ENCODE results near the gene ULK1. TPM values are rescaled to one million over a fixed set of nuclear protein-coding genes. Genes with fewer than 3 reads are reported as not detected.

ULK1 gene
- total RNA-seq, 1 experiment from 2014 or later: 67.8 TPM

GRCh38 chr12:131944601-131945251 lies 50.3 kb downstream of the ULK1 start:
- Mint-ChIP-seq H3K9me3 (no peaks in the 10 kb centered on the region), H3K36me3 (peaks cover 50% of the 10 kb centered on the region), H3K4me1 (peaks cover 7% of the 10 kb centered on the region), H3K27me3 (ENCODE audit: low read depth) (no peaks in the 10 kb centered on the region), H3K4me3 (no peak overlapping the region), H3K27ac (peak overlapping the region; percentile 79; the same call in 1 of the 2 replicates)
- no peak for DNase-seq (ENCODE audit: low spot score)
- ATAC-seq: no peak
- CTCF ChIA-PET: no interaction called here
- POLR2A ChIA-PET: interaction anchor here (0.6 kb wide), 1 partner anchor 76 kb away, joined by 4 read pairs; no protein-coding TSS in a partner anchor
- TF ChIP-seq FOXP1 (CRISPR knock-in tag; IDR thresholded peaks at IDR 0.05; ENCODE audit: borderline replicate concordance) (peak; percentile 39; the same call in 1 of the 2 replicates), E2F5 (CRISPR knock-in tag; IDR thresholded peaks at IDR 0.05) (no peak)

DNA sequence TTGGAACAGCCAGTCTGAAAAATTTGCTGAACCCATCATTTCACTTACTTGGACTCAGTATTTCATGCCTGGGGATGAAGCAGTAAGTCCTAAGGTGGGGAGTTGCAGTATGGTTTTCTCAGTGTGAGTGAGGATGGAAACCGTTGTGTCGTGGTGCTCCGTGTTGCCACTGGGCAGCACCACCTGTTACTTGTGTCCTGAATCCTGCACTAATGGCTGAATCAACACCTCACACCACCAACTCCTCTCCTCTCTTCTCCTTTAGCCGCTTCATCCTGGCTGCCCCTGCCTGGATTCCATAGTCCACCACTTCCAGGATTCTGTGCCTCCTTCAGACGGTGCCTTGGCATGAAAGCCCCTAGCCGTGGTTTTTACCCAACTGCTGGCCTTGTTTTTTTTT lies 52.3 kb downstream of the ULK1 start:
- ChIA-PET CTCF (no interaction called here), POLR2A (interaction anchor here (0.8 kb wide), 1 partner anchor 19 kb away, joined by 3 read pairs; no protein-coding TSS in a partner anchor)
- peak overlapping the region; percentile 83 for H3K27ac Mint-ChIP-seq
- peaks cover 33% of the 10 kb centered on the region for H3K36me3 Mint-ChIP-seq
- H3K9me3 Mint-ChIP-seq: no peaks in the 10 kb centered on the region
- peaks cover 7% of the 10 kb centered on the region for H3K4me1 Mint-ChIP-seq
- no peak for ATAC-seq
- H3K27me3 Mint-ChIP-seq (ENCODE audit: low read depth): no peaks in the 10 kb centered on the region
- TF ChIP-seq, protein P1, sequence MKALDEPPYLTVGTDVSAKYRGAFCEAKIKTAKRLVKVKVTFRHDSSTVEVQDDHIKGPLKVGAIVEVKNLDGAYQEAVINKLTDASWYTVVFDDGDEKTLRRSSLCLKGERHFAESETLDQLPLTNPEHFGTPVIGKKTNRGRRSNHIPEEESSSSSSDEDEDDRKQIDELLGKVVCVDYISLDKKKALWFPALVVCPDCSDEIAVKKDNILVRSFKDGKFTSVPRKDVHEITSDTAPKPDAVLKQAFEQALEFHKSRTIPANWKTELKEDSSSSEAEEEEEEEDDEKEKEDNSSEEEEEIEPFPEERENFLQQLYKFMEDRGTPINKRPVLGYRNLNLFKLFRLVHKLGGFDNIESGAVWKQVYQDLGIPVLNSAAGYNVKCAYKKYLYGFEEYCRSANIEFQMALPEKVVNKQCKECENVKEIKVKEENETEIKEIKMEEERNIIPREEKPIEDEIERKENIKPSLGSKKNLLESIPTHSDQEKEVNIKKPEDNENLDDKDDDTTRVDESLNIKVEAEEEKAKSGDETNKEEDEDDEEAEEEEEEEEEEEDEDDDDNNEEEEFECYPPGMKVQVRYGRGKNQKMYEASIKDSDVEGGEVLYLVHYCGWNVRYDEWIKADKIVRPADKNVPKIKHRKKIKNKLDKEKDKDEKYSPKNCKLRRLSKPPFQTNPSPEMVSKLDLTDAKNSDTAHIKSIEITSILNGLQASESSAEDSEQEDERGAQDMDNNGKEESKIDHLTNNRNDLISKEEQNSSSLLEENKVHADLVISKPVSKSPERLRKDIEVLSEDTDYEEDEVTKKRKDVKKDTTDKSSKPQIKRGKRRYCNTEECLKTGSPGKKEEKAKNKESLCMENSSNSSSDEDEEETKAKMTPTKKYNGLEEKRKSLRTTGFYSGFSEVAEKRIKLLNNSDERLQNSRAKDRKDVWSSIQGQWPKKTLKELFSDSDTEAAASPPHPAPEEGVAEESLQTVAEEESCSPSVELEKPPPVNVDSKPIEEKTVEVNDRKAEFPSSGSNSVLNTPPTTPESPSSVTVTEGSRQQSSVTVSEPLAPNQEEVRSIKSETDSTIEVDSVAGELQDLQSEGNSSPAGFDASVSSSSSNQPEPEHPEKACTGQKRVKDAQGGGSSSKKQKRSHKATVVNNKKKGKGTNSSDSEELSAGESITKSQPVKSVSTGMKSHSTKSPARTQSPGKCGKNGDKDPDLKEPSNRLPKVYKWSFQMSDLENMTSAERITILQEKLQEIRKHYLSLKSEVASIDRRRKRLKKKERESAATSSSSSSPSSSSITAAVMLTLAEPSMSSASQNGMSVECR (CRISPR knock-in tag; IDR thresholded peaks at IDR 0.05; ENCODE audit: borderline replicate concordance): no peak
- TF ChIP-seq, protein P2, sequence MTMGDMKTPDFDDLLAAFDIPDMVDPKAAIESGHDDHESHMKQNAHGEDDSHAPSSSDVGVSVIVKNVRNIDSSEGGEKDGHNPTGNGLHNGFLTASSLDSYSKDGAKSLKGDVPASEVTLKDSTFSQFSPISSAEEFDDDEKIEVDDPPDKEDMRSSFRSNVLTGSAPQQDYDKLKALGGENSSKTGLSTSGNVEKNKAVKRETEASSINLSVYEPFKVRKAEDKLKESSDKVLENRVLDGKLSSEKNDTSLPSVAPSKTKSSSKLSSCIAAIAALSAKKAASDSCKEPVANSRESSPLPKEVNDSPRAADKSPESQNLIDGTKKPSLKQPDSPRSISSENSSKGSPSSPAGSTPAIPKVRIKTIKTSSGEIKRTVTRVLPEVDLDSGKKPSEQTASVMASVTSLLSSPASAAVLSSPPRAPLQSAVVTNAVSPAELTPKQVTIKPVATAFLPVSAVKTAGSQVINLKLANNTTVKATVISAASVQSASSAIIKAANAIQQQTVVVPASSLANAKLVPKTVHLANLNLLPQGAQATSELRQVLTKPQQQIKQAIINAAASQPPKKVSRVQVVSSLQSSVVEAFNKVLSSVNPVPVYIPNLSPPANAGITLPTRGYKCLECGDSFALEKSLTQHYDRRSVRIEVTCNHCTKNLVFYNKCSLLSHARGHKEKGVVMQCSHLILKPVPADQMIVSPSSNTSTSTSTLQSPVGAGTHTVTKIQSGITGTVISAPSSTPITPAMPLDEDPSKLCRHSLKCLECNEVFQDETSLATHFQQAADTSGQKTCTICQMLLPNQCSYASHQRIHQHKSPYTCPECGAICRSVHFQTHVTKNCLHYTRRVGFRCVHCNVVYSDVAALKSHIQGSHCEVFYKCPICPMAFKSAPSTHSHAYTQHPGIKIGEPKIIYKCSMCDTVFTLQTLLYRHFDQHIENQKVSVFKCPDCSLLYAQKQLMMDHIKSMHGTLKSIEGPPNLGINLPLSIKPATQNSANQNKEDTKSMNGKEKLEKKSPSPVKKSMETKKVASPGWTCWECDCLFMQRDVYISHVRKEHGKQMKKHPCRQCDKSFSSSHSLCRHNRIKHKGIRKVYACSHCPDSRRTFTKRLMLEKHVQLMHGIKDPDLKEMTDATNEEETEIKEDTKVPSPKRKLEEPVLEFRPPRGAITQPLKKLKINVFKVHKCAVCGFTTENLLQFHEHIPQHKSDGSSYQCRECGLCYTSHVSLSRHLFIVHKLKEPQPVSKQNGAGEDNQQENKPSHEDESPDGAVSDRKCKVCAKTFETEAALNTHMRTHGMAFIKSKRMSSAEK (CRISPR knock-in tag; IDR thresholded peaks at IDR 0.05; ENCODE audit: borderline replicate concordance): no peak
- TF ChIP-seq AR (CRISPR knock-in tag; IDR thresholded peaks at IDR 0.05): no peak
- no peak for TF ChIP-seq IRF2 (CRISPR knock-in tag; IDR thresholded peaks at IDR 0.05; ENCODE audit: borderline replicate concordance, low read depth)
- no peak for TF ChIP-seq ZNF671 (CRISPR knock-in tag; IDR thresholded peaks at IDR 0.05)
- TF ChIP-seq, protein P3, sequence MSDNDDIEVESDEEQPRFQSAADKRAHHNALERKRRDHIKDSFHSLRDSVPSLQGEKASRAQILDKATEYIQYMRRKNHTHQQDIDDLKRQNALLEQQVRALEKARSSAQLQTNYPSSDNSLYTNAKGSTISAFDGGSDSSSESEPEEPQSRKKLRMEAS (CRISPR knock-in tag; IDR thresholded peaks at IDR 0.05): no peak
- TF ChIP-seq, protein P4, sequence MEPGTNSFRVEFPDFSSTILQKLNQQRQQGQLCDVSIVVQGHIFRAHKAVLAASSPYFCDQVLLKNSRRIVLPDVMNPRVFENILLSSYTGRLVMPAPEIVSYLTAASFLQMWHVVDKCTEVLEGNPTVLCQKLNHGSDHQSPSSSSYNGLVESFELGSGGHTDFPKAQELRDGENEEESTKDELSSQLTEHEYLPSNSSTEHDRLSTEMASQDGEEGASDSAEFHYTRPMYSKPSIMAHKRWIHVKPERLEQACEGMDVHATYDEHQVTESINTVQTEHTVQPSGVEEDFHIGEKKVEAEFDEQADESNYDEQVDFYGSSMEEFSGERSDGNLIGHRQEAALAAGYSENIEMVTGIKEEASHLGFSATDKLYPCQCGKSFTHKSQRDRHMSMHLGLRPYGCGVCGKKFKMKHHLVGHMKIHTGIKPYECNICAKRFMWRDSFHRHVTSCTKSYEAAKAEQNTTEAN (CRISPR knock-in tag; IDR thresholded peaks at IDR 0.05): no peak
- TF ChIP-seq, protein P5, sequence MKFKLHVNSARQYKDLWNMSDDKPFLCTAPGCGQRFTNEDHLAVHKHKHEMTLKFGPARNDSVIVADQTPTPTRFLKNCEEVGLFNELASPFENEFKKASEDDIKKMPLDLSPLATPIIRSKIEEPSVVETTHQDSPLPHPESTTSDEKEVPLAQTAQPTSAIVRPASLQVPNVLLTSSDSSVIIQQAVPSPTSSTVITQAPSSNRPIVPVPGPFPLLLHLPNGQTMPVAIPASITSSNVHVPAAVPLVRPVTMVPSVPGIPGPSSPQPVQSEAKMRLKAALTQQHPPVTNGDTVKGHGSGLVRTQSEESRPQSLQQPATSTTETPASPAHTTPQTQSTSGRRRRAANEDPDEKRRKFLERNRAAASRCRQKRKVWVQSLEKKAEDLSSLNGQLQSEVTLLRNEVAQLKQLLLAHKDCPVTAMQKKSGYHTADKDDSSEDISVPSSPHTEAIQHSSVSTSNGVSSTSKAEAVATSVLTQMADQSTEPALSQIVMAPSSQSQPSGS (CRISPR knock-in tag; IDR thresholded peaks at IDR 0.05; ENCODE audit: borderline replicate concordance, low read depth): no peak
- TF ChIP-seq ZNF232 (CRISPR knock-in tag; IDR thresholded peaks at IDR 0.05): no peak
- TF ChIP-seq, protein P6, sequence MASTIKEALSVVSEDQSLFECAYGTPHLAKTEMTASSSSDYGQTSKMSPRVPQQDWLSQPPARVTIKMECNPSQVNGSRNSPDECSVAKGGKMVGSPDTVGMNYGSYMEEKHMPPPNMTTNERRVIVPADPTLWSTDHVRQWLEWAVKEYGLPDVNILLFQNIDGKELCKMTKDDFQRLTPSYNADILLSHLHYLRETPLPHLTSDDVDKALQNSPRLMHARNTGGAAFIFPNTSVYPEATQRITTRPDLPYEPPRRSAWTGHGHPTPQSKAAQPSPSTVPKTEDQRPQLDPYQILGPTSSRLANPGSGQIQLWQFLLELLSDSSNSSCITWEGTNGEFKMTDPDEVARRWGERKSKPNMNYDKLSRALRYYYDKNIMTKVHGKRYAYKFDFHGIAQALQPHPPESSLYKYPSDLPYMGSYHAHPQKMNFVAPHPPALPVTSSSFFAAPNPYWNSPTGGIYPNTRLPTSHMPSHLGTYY (CRISPR knock-in tag; IDR thresholded peaks at IDR 0.05): no peak
- TF ChIP-seq KAT7 (CRISPR knock-in tag; IDR thresholded peaks at IDR 0.05; ENCODE audit: borderline replicate concordance): no peak
- no peak for DNase-seq (ENCODE audit: low spot score)
- no peak overlapping the region for H3K4me3 Mint-ChIP-seq
